Fibroblast of mammary gland (primary cell): Measurements from ENCODE around the gene PODXL.

Source experiments
- DNase-seq: peaks from one replicate; pipeline ENCODE4 v3.0.0-alpha.2; 2010; ENCODE audit warnings: low read depth
- H3K4me3 ChIP-seq: 2 replicates; pipeline ENCODE4 v1.5.1; 2011; ENCODE audit warnings: low read depth, mild to moderate bottlenecking, low read length, moderate library complexity; ENCODE audit not compliant: control insufficient read depth
- CTCF ChIP-seq: conservative IDR thresholded peaks from 2 replicates; pipeline ENCODE4 v1.5.1; 2011; ENCODE audit warnings: low read depth, low read length, inconsistent platforms; ENCODE audit not compliant: control insufficient read depth, insufficient read depth

Gene PODXL

DNA sequence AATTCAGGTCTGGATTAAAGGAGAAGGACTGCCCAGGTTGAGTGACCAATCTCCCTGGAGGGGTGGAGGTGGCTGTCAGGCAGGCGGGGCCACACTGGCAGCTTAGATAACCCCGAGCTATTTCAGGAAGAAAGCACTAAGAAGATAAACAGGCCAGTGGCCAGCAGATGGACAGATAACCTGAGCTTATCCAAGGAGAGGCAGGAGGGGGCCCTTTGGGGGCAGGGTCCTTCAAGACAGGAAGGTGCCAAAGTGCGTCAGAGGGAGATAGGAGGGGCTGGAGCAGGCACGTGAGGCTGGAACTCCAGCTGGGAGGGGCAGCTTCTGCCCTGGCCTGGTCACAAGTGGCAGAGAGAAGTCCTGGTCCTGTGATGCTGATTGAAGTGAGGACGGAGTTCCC, 29.8 kb upstream of the PODXL start:
- no peak for DNase-seq
- H3K4me3 ChIP-seq = no peak overlapping the region
- TF ChIP-seq CTCF = no peak

GRCh38 chr7:131583430-131583829, 27.0 kb upstream of the PODXL start:
- no peak overlapping the region for H3K4me3 ChIP-seq
- DNase-seq = no peak
- TF ChIP-seq CTCF = no peak

GRCh38 chr7:131581241-131582051, 25.0 kb upstream of the PODXL start:
- no peak for DNase-seq
- TF ChIP-seq CTCF = no peak
- no peak overlapping the region for H3K4me3 ChIP-seq

DNA sequence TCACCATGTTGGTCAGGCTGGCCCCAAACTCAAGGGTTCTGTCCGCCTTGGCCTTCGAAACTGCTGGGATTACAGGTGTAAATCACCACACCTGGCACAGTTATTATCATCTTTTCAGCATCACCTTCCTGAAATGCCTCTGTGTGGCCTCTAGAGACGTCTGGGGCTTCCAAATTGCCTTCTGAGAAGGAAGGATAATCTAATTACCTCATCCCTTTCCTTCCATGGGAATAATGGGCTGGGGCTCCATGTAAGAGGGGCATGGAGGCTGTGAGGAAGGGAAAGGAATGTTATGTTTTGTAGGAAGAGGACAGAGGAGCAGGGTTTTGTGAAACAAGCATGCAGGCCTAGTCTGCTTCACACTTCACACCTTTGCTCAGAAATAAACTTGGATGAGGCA, 22.2 kb upstream of the PODXL start:
- TF ChIP-seq CTCF = no peak
- no peak for DNase-seq
- no peak overlapping the region for H3K4me3 ChIP-seq

DNA sequence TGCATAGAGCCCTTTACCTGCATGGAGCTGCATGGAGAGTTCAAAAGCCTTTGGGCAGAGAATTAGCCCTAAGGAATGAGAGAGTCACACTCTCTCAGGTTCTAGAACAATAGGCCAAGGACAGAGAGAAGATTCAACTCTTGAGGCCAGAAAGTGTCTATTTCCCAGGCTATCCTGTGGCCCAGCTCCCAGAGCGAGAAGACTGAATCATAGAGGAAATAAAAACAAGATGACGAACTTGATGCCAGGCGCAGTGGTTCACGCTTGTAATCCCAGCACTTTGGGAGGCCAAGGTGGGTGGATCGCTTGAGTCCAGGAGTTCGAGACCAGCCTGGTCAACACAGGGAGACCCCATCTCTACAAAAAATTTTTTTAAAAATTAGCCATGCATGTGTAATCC, 18.3 kb upstream of the PODXL start:
- TF ChIP-seq CTCF = no peak
- DNase-seq = peak; percentile 49
- no peak overlapping the region for H3K4me3 ChIP-seq

GRCh38 chr7:131570401-131570800, 14.0 kb upstream of the PODXL start:
- H3K4me3 ChIP-seq = no peak overlapping the region
- DNase-seq = no peak
- no peak for TF ChIP-seq CTCF
